ENCODE results near the gene ERCC1.
"Not testable (repeated sequence)": the region's sequence is repeated elsewhere in the genome, so short reads cannot be mapped to it uniquely, and the experiment has no call there.

The ERCC1 gene

GRCh38 chr19:45419895-45420294, 3.8 kb downstream of the ERCC1 start:
- no peak overlapping the region for H3K4me3 ChIP-seq (ENCODE audit: low read depth, low read length)
- TF ChIP-seq, protein P1, sequence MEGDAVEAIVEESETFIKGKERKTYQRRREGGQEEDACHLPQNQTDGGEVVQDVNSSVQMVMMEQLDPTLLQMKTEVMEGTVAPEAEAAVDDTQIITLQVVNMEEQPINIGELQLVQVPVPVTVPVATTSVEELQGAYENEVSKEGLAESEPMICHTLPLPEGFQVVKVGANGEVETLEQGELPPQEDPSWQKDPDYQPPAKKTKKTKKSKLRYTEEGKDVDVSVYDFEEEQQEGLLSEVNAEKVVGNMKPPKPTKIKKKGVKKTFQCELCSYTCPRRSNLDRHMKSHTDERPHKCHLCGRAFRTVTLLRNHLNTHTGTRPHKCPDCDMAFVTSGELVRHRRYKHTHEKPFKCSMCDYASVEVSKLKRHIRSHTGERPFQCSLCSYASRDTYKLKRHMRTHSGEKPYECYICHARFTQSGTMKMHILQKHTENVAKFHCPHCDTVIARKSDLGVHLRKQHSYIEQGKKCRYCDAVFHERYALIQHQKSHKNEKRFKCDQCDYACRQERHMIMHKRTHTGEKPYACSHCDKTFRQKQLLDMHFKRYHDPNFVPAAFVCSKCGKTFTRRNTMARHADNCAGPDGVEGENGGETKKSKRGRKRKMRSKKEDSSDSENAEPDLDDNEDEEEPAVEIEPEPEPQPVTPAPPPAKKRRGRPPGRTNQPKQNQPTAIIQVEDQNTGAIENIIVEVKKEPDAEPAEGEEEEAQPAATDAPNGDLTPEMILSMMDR (IDR thresholded peaks at IDR 0.05; ENCODE audit: low read depth, low read length) = no peak

GRCh38 chr19:45419396-45419795, 4.3 kb downstream of the ERCC1 start:
- no peak overlapping the region for H3K4me3 ChIP-seq (ENCODE audit: low read depth, low read length)
- TF ChIP-seq, protein P1 (IDR thresholded peaks at IDR 0.05; ENCODE audit: low read depth, low read length) = no peak

GRCh38 chr19:45418802-45419201, 4.9 kb downstream of the ERCC1 start:
- no peak overlapping the region for H3K4me3 ChIP-seq (ENCODE audit: low read depth, low read length)
- TF ChIP-seq, protein P1 (IDR thresholded peaks at IDR 0.05; ENCODE audit: low read depth, low read length) = no peak

- TF ChIP-seq, protein P1 (IDR thresholded peaks at IDR 0.05; ENCODE audit: low read depth, low read length) = no peak
- H3K4me3 ChIP-seq (ENCODE audit: low read depth, low read length) = no peak overlapping the region
These were observed 6.6 kb downstream of the ERCC1 start for GRCh38 chr19:45417151-45417550.

- TF ChIP-seq, protein P1 (IDR thresholded peaks at IDR 0.05; ENCODE audit: low read depth, low read length) = no peak
- H3K4me3 ChIP-seq (ENCODE audit: low read depth, low read length) = no peak overlapping the region
These were observed 9.2 kb downstream of the ERCC1 start for GRCh38 chr19:45414468-45414867.

GRCh38 chr19:45413497-45413896, 10.2 kb downstream of the ERCC1 start:
- TF ChIP-seq, protein P1 (IDR thresholded peaks at IDR 0.05; ENCODE audit: low read depth, low read length) = no peak
- no peak overlapping the region for H3K4me3 ChIP-seq (ENCODE audit: low read depth, low read length)

DNA sequence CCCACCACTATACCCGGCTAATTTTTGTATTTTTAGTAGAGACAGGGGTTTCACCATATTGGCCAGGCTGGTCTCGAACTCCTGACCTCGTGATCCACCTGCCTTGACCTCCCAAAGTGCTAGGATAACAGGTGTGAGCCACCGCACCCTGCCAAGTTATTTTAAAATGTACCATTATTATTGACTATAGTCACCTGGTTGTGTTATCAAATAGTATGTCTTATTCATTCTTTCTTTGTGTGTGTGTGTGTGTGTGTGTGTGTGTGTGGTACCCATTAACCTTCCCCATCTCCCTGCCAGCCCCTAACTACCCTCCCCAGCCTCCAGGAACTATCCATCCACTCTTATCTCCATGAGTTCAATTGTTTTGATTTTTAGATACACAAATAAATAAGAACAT, 13.4 kb downstream of the ERCC1 start:
- not testable (repeated sequence) for H3K4me3 ChIP-seq (ENCODE audit: low read depth, low read length)

- TF ChIP-seq, protein P1 (IDR thresholded peaks at IDR 0.05; ENCODE audit: low read depth, low read length) = no peak
- H3K4me3 ChIP-seq (ENCODE audit: low read depth, low read length) = no peak overlapping the region
These were observed 14.2 kb downstream of the ERCC1 start for GRCh38 chr19:45409557-45409920.

Measured in WI38 (cell line).